Panc1 (cell line): ENCODE data around the gene PARVB. TPM values are rescaled to one million over a fixed set of nuclear protein-coding genes. Genes with fewer than 3 reads are reported as not detected.

Experiments
- ATAC-seq: fragments of 200-7000 bp; cut with Tn5 transposase; 2 replicates; pipeline ENCODE4 v1.9.1; 2020; ENCODE audit warnings: mild to moderate bottlenecking, moderate library complexity
- BruUV-seq: library from RNA; stranded (reverse); fragments of 400-500 nt; replicated peaks from 2 replicates; lab custom pipeline; 2021; lab: Mats Ljungman, UMichigan
- CTCF ChIA-PET: fragments of 300-600 bp; sonication (Branson Sonifier 250); formaldehyde crosslinking; loops from one replicate; lab custom pipeline; 2022; ENCODE audit warnings: antibody characterized with exemption; lab: Charles Lee
- POLR2A ChIA-PET: fragments of 300-600 bp; sonication (Branson Sonifier 250); formaldehyde crosslinking; loops from one replicate; lab custom pipeline; 2022; ENCODE audit warnings: antibody characterized with exemption; lab: Charles Lee
- DNase-seq: peaks from one replicate; pipeline ENCODE4 v3.0.0-alpha.2; 2010; ENCODE audit warnings: low read depth, low spot score
- H3K27ac ChIP-seq: 2 replicates; pipeline ENCODE4 v1.5.1; 2011; ENCODE audit warnings: mild to moderate bottlenecking, low read length, inconsistent platforms
- H3K27me3 ChIP-seq: fragments of 200-500 bp; sonication (Bioruptor generic); 2 replicates; pipeline ENCODE4 v1.6.0; 2014; ENCODE audit warnings: low read length, inconsistent platforms; ENCODE audit not compliant: control insufficient read depth, insufficient read depth
- H3K36me3 ChIP-seq: fragments of 200-500 bp; sonication (Bioruptor generic); 2 replicates; pipeline ENCODE4 v1.5.1; 2014; ENCODE audit warnings: inconsistent platforms, mild to moderate bottlenecking, low read length, moderate library complexity; ENCODE audit not compliant: control insufficient read depth, insufficient read depth
- H3K4me1 ChIP-seq: 2 replicates; pipeline ENCODE4 v1.5.1; 2011; ENCODE audit warnings: inconsistent platforms, mild to moderate bottlenecking, low read length, moderate library complexity; ENCODE audit not compliant: control insufficient read depth, insufficient read depth
- H3K4me3 ChIP-seq, 2 experiments: 2 replicates each; pipeline ENCODE4 v1.5.1; 2011 to 2012; ENCODE audit warnings: low read depth in 2 of 2, low read length in 2 of 2, mild to moderate bottlenecking in 2 of 2, inconsistent platforms in 1 of 2, moderate library complexity in 1 of 2
- H3K9me3 ChIP-seq: fragments of 200-500 bp; sonication (Bioruptor generic); 2 replicates; pipeline ENCODE4 v1.5.1; 2014; ENCODE audit warnings: low read depth, mild to moderate bottlenecking, inconsistent platforms, low read length, moderate library complexity; ENCODE audit not compliant: control insufficient read depth, insufficient read depth
- CTCF ChIP-seq: fragments of 450-650 bp; IDR thresholded peaks from 2 replicates; pipeline ENCODE4 v1.5.1; 2017; ENCODE audit warnings: mild to moderate bottlenecking
- POLR2AphosphoS5 ChIP-seq: IDR thresholded peaks from 2 replicates; pipeline ENCODE4 v1.6.1; 2012; ENCODE audit warnings: mild to moderate bottlenecking, low read depth, low read length, moderate library complexity
- REST ChIP-seq, 2 experiments: IDR thresholded peaks; 2 replicates each; pipeline ENCODE4 v1.6.1; 2011 to 2012; ENCODE audit warnings: low read depth in 2 of 2, control low read depth in 1 of 2, low read length in 1 of 2, mild to moderate bottlenecking in 1 of 2, moderate library complexity in 1 of 2; ENCODE audit not compliant: insufficient read depth in 1 of 2
- SIN3A ChIP-seq: IDR thresholded peaks from 2 replicates; pipeline ENCODE4 v1.6.1; 2012; ENCODE audit warnings: low read depth, mild to moderate bottlenecking, low read length, moderate library complexity, borderline replicate concordance; ENCODE audit not compliant: insufficient read depth
- TCF7L2 ChIP-seq: IDR thresholded peaks from 2 replicates; pipeline ENCODE4 v1.6.1; 2011; ENCODE audit warnings: mild to moderate bottlenecking, low read depth, low read length, inconsistent platforms
- in situ Hi-C: cut with HindIII; loops from 2 replicates; pipeline ENCODE4 v1.10.0; 2016; ENCODE audit warnings: low sequenced_read_pairs, low pct_unique_long_range_greater_than_20kb
- intact Hi-C: fragments of 100-400 bp; cut with micrococcal nuclease; formaldehyde crosslinking; loops from one replicate; pipeline ENCODE4 v1.10.0; 2022; ENCODE audit not compliant: unreplicated experiment
- total RNA-seq: library from RNA; stranded (reverse); gene quantifications from one replicate; pipeline ENCODE4 v1.2.1, GENCODE V29; 2021; ENCODE audit not compliant: unreplicated experiment

The PARVB gene
- total RNA-seq, 1 experiment from 2014 or later: 28.1 TPM

- no peak for ATAC-seq
- Histone ChIP-seq H3K9me3 (no peaks in the 10 kb centered on the region), H3K4me1 (no peaks in the 10 kb centered on the region), H3K4me3 (no peak overlapping the region), H3K27me3 (no peaks in the 10 kb centered on the region), H3K36me3 (no peaks in the 10 kb centered on the region), H3K27ac (no peak overlapping the region)
- CTCF ChIA-PET: interaction anchor here (0.6 to 2.7 kb wide), 2 partner anchors 69 to 94 kb away, joined by 13 to 31 read pairs; no protein-coding TSS in a partner anchor
- no peak for TF ChIP-seq REST (IDR thresholded peaks at IDR 0.05; ENCODE audit: insufficient read depth in 1 of 2, low read depth in 2 of 2, low read length in 1 of 2)
- no peak for TF ChIP-seq CTCF
- TF ChIP-seq POLR2AphosphoS5: no peak
- no peak for TF ChIP-seq TCF7L2
- TF ChIP-seq SIN3A: no peak
- in situ Hi-C loops: no loop called here
- intact Hi-C loops: loop anchor here (5.0 to 10.0 kb wide), 2 partner anchors 95 to 538 kb away; no protein-coding TSS in a partner anchor
- POLR2A ChIA-PET: no interaction called here
- no peak for DNase-seq
- no TSS peak for BruUV-seq
These were observed 63.0 kb downstream of the PARVB start for GRCh38 chr22:44087089-44087430.

- DNase-seq: no peak
- no peaks in the 10 kb centered on the region for H3K36me3 ChIP-seq
These were observed 65.0 kb downstream of the PARVB start for GRCh38 chr22:44088976-44089570.

More at GRCh38 chr22:44088976-44089570, 65.0 kb downstream of the PARVB start:
- ChIA-PET CTCF (no interaction called here), POLR2A (interaction anchor here (0.6 kb wide), 1 partner anchor 65 kb away, joined by 4 read pairs; no protein-coding TSS in a partner anchor)
- no peaks in the 10 kb centered on the region for H3K9me3 ChIP-seq
- intact Hi-C loops (loop anchor here (5.0 to 10.0 kb wide), 2 partner anchors 97 to 536 kb away; no protein-coding TSS in a partner anchor), in situ Hi-C loops (no loop called here)
- TF ChIP-seq SIN3A (no peak), TCF7L2 (no peak), CTCF (no peak), REST (IDR thresholded peaks at IDR 0.05; ENCODE audit: insufficient read depth in 1 of 2, low read depth in 2 of 2, low read length in 1 of 2) (no peak), POLR2AphosphoS5 (no peak)
- no TSS peak for BruUV-seq
- no peak overlapping the region for H3K4me3 ChIP-seq
- H3K4me1 ChIP-seq: no peaks in the 10 kb centered on the region
- H3K27ac ChIP-seq: no peak overlapping the region
- no peaks in the 10 kb centered on the region for H3K27me3 ChIP-seq
- ATAC-seq: no peak
